GM18868 (cell line): ENCODE results near the gene ST3GAL6.
"Not testable (repeated sequence)": the region's sequence is repeated elsewhere in the genome, so short reads cannot be mapped to it uniquely, and the experiment has no call there.

Source experiments
- ATAC-seq: cut with Tn5 transposase; IDR thresholded peaks from one replicate; pipeline ENCODE4 v1.9.1; 2021; ENCODE audit warnings: mild to moderate bottlenecking, moderate library complexity; ENCODE audit not compliant: unreplicated experiment

ST3GAL6 gene

DNA sequence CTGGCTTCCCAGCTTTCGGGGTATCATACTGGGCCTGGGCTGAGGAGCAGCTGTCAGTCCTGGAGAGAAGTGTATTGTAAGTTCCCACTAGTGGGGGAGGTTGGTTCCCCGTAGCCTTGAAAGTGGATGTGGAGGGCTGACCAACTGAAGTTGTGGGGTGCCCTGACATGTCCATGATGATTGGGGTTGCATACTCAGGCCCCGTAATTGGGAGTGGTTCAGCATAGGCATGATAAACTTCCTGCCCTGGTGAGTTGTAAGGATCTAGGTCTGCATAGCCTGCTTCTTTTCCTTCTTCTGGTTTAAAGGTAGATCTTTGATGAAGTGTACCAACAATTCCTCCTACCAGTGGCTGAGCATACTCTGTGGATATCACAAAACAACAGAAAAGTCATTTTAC is 36.3 kb downstream of the ST3GAL6 start:
- ATAC-seq: no peak

DNA sequence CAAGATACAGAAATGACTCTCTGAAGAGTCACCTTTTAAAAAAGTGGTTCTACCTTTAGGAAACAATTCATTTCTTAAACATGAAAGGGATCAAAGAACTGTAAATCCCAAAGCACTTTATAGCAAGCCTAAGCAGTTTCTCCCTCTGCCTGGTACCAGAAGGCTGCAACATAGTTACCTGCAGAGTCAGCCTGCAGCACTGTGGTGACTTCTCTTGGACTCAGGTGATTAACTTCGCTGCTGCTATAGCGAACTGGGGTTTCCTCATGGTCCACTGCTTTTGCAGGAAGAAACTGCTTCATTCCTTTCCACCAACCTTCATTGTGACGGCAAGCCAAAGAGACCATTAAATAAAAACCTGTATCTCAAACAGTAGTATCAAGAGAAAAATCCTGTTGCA is 37.3 kb downstream of the ST3GAL6 start:
- ATAC-seq: no peak

DNA sequence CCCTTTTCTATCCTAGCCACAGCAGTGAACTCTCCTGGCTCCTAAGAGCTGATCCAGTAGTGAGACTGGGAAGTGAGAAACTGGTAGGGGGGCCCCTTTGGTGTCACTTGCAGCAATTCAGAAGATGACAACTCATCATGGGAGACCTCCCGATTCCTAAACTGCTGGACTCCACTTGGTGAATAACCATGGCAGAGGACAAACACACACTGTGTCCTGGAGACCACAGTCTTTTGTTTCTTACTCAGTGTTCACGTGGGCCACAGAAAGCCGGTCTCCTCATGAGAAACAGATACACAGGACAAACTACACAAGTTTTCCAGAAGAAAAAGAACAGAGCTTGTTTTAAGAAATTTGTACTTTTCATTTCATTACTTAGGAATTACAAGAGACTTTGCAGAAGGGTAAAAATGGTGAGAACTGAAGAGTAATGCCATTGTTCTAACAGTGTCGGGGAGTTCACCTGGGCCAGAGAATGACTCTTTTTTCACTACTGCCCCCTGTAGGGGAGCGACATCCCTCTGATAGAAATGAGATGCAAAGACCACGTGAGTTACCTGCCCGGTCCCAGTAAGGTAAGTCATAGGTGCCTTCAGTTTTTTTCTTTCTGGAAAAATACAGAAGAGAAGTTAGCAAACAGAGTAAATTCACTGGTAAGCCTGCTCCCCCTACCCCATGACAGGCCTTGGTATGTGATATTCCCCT is 38.1 kb downstream of the ST3GAL6 start:
- ATAC-seq: no peak

DNA sequence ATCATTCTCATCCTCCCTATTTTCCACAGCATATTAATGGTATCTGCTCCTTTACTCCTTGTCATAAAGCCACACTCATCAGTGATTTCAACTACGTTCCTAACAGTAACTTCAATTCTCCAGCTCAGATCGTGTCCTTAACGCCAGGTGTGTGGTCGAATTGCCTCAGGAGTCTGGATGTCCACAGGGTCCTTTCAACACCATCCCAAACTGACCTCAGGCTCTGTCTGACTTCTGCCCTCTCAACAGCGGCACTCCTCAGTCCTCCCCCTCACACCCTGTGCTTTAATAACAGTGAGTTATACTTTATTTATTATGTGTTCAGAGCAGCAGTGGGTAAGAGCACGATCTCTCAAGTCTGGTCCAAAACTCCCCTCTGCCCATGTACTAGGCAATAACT is 42.4 kb downstream of the ST3GAL6 start:
- no peak for ATAC-seq

DNA sequence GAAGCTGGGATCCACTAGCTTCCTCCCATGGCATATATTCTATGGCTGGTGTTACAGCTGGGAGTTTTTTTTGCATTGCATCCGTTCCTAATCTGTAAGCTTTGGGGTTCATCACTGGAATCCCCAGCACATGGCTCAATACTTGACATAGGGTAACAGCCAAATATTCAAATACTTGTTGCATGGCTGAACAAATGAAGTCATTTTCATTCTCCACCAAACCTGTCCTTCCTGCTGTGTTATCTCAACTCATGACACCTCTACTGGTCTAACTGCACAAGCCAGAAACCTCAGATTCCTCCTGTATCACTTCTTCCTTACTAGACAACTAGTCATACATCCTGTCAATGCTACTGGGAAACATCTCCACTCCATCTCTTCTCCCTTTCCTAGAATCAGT is 43.4 kb downstream of the ST3GAL6 start:
- no peak for ATAC-seq

DNA sequence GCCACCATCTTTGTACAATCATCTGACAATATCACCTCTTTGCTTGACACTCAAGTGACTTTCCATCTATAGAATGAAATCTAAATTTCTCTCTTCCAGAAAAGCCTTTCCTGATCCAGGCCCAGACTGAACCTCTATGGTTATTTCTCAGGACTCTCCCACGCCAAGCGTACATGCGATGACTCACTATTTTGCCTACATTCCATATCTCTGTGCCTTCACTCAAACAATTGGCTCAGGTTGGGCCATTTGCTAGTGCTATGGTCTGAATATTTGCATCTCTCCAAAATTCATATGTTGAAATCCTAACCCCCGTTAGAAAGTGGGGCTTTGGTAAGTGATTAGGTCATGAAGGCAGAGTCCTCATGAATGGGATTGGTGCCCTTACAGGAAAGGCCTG is 43.9 kb downstream of the ST3GAL6 start:
- ATAC-seq: no peak

DNA sequence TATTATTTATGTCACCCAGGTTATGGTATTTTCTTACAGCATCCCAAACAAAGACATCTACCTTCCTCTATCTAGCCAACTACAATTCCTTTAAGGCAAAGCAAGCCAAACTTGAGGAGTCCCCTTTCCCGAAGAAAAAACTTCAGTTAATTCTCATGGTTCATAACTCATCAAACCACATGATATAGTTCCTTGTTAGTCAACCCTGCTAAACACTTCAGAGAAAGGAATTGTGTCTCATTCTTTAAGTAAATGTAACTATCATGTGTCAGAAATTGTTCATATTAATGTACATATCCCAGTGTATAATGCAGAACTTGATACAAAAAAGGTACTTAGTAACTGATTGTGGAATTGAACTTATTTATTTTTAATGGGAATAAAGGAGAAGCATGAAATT is 44.4 kb downstream of the ST3GAL6 start:
- no peak for ATAC-seq

DNA sequence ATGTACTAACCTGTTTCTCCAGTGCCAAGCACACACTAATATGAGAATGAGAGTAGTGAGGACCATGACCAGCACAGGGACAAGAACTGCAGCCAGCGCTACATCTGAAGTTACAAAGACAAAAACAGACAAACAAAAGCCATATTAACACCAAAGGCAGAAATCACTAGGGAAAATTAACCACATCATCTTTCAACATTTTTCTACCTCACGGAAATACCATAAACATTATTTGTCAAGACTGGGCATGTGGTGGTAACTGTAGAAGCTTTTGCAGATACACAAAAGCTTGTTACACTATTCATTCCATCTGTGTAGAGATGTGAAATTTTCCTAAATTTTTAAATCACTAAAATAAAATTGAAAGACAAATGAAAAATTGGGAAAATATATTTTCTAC is 44.9 kb downstream of the ST3GAL6 start:
- ATAC-seq: no peak

DNA sequence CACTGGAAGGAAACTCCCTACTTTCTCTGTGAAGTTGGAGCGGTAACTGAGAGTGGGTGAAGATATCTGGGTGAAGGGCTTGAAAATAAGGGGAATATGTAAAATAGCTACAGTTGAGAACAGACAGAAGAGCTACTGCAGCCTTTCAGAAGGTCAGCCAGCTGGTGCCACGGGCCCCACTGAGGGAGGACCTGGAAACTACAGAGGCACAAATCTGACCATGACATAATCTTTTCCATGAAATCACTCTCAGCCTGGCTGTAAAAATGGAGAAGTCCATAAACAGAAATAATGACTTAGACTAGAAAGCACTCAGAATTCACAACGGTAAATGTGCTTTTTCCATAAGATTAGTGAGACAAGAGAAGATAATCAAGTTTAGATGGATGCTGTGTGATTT is 46.4 kb downstream of the ST3GAL6 start:
- ATAC-seq: peak; percentile 45

DNA sequence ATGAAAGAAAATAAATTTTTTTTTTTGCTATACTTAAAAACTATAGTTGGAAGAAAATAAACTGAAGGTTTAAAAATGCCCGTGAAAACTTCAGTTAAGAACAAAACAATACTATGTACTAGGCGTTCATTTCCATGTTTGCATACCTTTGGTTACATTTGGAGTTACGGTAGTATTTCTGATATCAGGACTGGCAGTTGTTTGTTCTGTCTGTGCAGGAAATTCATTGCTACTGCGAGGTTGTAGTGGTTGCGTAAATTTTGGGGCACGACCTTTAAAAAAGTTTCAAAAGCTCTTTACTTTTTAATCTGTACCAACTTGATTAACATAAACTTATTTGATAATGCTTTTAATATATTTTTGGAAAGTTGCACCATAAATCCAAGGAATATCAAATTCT is 47.9 kb downstream of the ST3GAL6 start:
- ATAC-seq: no peak

DNA sequence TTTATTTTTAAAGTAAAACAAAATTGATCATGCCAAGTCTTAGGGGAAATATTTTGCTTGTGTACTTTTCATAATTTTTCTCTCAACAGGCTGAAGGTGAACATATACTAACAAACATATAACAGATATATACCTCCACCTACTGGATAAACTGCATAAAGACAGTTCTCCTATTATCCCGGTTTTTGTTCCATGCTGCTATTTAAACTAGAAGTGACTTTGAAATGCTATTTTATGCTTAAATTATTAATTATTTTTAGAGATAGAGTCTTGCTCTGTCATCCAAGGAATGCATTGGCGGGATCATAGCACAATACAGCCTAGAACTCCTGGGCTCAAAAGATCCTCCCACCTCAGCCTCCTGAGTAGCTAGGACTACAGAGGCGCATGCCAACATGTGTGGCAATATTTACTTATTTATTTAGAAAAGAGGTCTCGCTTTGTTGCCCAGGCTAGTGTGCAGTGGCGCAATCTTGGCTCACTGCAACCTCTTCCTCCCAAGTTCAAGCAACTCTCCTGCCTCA is 49.8 kb downstream of the ST3GAL6 start:
- ATAC-seq: peak; percentile 52

DNA sequence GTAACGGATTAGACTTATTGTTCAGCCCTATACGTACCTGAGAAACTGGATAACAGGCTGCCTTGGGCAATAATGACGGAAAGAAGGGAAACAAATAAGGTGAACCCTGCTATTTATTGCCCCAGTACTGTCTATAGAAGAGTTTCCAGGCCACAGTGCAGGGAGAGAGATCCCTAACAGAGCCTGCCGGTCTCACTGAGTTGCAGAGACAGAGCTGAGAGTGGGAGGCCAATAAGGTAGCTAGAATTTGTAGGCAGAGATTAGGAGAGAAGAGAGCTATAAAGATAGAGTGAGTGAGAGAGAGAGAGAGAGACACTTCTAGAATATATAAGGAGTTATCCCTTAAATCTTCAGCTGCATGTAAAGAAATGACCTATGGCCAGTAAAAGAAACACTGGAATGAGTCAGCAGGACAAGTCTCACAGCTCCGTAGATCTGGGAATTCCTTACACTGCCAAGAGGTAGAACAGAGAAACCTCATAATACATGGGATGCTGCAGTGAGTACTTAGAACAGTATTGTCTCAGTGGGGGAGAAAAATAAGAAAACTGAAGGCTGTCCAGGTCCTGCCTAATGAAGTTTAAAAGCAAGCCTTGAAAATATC is 51.8 kb downstream of the ST3GAL6 start:
- ATAC-seq: no peak

DNA sequence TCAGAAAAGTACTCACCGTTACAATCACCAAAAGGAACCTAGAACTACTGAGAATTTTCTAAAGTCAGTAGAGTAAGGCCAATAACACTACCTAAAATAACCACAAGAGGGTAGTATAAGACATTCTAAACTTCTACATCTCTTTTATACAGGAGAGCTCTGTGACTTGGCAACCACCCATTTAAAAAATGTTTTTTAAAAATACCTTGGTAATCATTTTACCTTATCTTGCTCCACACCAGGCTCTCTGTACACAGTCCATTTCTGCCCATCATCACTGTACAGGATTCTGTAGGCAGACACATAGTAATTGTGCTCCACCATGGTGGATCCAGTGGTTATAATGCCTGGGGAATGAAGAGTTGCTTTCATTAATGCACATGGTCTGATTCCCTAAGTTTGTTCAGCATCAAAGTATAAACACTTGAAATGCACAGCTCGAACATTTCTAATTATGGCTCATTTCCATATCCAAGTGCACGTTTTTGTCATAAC is 54.5 kb downstream of the ST3GAL6 start:
- ATAC-seq: peak; percentile 83

DNA sequence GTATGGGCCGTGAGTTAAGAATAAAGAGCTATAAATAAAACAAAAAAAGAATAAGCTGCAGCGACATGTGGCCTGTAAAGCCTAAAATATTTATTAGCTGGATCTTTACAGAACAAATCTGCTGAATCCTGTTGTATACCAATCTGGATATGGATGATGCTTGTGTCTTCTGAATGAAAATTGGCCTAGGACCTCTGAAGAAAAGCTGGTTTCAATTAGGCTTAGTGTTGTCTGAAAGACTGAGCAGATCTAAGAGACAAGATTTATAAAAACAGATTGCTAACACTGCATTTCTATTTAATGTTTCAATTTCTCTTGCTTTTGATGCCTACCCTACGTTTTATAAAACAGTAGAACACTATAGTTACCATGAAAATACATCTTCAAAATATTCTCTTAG is 57.9 kb downstream of the ST3GAL6 start:
- no peak for ATAC-seq

DNA sequence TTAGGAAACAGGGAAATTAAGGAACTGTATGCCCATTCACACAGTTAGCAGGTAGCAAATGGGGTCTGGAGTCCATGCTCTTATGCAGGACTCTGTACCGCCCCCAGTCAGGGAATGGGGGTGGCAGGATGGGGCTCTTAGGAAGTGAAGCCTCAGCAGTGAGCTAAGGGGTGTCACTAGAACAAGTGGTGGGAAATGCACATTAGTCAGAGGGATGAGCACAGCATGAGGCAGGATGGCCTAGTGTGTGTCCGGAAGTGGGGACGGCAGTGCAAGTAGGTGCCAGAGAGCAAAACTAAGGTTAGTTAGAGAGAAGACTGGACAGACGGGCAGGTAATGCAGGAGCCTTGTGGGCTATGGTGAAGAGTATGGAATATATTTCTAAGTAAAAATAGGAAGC is 60.7 kb downstream of the ST3GAL6 start:
- ATAC-seq: no peak

DNA sequence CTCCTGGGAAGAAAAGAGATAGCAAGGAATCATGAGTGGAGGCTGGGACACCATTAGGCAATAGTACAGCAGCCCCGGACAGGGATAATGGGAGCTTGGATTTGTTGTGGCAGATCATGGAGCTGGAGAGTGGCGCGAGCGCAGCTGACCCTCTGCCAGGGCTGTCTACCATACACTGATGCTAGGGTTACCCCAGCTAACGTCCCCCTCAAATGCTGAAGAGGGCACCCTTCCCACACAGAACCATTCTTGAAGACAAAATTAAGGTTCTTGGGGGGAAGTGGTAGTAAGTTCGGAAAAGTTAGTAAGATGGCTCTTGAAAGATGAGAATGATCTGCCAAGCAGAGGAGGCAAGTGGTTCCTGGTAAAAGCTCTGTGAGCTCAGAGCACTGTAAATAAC is 61.1 kb downstream of the ST3GAL6 start:
- ATAC-seq: peak; percentile 72

DNA sequence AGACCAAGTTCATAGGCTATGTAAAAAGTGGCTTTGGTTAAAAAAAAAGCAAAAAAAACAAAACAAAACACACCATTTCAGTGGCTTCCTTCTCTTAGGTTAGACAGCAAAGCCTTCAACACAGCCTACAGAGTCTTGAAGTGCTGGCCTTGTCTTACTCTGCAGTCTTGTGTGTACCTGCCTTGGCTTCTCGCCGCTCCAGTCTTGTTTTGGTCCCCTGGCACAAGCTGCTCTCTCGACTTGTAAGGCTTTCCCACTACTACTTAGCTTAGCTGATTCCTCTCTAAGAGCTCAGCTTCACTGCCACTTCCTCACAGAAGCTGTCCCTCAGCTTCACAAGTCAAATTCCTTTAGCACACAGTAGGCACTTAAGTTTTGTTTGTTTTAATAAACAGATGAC is 63.0 kb downstream of the ST3GAL6 start:
- ATAC-seq: no peak

DNA sequence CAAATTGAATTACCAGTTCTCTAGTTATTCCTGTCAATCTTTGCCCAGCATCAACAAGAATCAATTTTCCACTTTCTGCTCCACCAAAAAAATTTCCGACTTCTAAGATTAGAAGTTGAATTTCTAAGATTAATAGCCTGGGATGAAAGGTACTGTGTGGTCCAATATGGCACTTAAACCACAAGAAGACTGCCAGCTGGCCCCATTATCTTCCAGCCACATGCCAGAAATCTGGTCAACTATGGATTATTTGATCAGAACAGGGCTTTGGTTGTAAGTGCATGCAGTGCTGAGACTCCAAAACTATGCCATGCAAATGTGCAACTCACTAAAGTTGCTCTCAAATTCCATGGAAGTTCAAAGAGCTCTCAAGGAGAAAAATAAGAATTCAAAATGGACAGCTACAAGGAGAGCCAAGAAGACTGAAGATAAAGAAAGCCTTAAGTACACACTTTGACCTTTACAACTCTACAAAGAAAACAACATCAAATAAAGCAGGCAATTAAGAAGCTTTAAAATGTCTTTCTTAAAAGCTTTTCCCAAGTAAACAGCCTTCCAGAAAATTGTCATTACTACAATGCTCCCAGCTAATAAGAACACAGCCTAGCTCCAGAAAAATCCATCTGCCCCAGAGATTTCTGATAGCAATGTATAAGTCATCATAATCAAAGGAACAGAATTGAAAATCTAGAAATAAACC is 64.2 kb downstream of the ST3GAL6 start:
- ATAC-seq: no peak

DNA sequence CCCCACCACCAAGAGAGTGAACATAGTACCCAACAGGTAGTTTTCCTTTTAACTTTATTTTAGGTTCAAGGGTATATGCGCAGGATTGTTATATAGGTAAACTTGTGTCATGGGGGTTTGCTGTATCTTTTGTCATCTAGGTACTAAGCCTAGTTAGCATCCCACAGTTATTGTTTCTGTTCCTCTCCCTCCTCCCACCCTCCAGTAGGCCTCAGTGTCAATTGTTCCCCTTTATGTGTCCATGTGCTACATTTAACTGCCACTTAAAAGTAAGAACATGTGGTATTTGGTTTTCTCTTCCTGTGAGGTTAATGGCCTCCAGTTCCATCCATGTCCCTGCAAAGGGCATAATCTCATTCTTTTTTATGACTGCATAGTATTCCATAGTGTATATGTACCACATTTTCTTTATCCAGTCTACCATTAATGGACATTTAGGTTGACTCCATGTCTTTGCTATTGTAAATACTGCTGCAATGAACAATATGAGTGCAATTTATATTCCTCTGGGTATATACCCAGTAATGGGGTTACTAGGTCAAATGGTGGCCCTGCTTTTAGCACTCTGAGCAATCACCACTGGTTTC is 66.2 kb downstream of the ST3GAL6 start:
- no peak for ATAC-seq

DNA sequence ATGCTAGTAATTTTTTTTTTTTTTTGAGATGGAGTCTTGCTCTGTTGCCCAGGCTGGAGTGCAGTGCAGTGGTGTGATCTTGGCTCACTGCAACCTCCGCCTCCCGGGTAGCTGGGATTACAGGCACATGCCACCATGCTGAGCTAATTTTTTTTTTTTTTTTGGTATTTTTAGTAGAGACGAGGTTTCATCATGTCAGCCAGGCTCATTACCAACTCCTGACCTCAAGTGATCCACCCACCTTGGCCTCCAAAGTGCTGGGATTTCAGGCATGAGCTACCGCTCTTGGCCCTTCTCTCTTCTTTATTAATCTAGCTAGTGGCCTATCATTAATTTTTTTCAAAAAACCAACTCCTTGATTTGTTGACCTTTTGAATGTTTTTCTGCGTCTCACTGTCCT is 67.9 kb downstream of the ST3GAL6 start:
- not testable (repeated sequence) for ATAC-seq

DNA sequence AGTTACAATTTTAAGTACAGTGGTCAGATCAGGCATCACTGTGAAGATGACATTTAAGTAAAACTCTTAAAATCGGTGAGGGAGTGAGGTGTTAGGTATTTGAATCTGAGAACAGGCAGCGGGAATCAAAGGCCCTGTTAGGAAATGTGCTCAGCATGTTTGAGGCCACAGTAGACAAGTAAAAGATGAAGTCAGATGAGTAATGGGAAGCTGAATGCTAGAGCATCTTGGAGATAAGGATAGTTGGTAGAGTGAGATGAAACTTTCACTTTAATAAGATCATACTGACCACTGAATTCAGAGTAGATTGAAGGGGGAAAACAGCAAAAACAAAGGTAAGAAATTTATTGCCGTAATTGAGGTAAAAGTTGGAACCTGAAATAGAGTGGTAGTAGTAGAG is 76.7 kb downstream of the ST3GAL6 start:
- no peak for ATAC-seq
